Neuronal stem cell (in vitro differentiated cells): ENCODE measurements around the gene EIF1AY.
"Not testable (repeated sequence)": the region's sequence is repeated elsewhere in the genome, so short reads cannot be mapped to it uniquely, and the experiment has no call there.

Source experiments
- DNase-seq: peaks from one replicate; pipeline ENCODE4 v3.0.0-alpha.2; 2013; ENCODE audit warnings: low spot score
- H2AFZ ChIP-seq: one replicate; pipeline ENCODE4 v1.6.1; 2013; ENCODE audit warnings: mild to moderate bottlenecking, low read length, inconsistent platforms
- H2AK5ac ChIP-seq: 2 replicates; pipeline ENCODE4 v1.6.1; 2013; ENCODE audit warnings: low read depth, mild to moderate bottlenecking, inconsistent platforms, low read length, moderate library complexity, mixed read lengths
- H2BK120ac ChIP-seq: 2 replicates; pipeline ENCODE4 v1.6.1; 2013; ENCODE audit warnings: low read depth, mild to moderate bottlenecking, inconsistent platforms, low read length, moderate library complexity, mixed read lengths
- H2BK12ac ChIP-seq: one replicate; pipeline ENCODE4 v1.6.1; 2013; ENCODE audit warnings: low read length, inconsistent platforms
- H2BK15ac ChIP-seq: 2 replicates; pipeline ENCODE4 v1.6.1; 2013; ENCODE audit warnings: mild to moderate bottlenecking, low read length, inconsistent platforms, mixed read lengths
- H2BK5ac ChIP-seq: one replicate; pipeline ENCODE4 v1.6.1; 2013; ENCODE audit warnings: inconsistent platforms, mild to moderate bottlenecking, low read length, moderate library complexity
- H3K14ac ChIP-seq: one replicate; pipeline ENCODE4 v1.6.1; 2013; ENCODE audit warnings: low read length, inconsistent platforms
- H3K18ac ChIP-seq: 2 replicates; pipeline ENCODE4 v1.6.1; 2013; ENCODE audit warnings: low read length, inconsistent platforms
- H3K23ac ChIP-seq: 2 replicates; pipeline ENCODE4 v1.6.1; 2013; ENCODE audit warnings: low read depth, mild to moderate bottlenecking, mixed read lengths, low read length, inconsistent platforms; ENCODE audit not compliant: poor library complexity
- H3K27ac ChIP-seq: replicated peaks from 3 replicates; pipeline ENCODE4 v1.5.1; 2013; ENCODE audit warnings: low read length, inconsistent platforms
- H3K27me3 ChIP-seq, 3 experiments: 2 replicates each; pipeline ENCODE4 v1.6.1; 2013; ENCODE audit warnings: low read length in 3 of 3, mild to moderate bottlenecking in 2 of 3, inconsistent platforms in 1 of 3, low read depth in 1 of 3, mixed read lengths in 1 of 3, moderate library complexity in 1 of 3; ENCODE audit not compliant: control insufficient read depth in 3 of 3, insufficient read depth in 3 of 3
- H3K36me3 ChIP-seq, 2 donors: replicated peaks in 1 of 2; 2 replicates each; pipeline ENCODE4 v1.6.1; 2013; ENCODE audit warnings: low read length in 2 of 2; ENCODE audit not compliant: control insufficient read depth in 2 of 2, insufficient read depth in 2 of 2
- H3K4ac ChIP-seq: 2 replicates; pipeline ENCODE4 v1.6.1; 2013; ENCODE audit warnings: inconsistent platforms, mild to moderate bottlenecking, low read length, moderate library complexity
- H3K4me1 ChIP-seq, 2 donors: 1 replicate in 1 of 2; 2 replicates in 1 of 2; pipeline ENCODE4 v1.6.1; 2013; ENCODE audit warnings: low read length in 2 of 2, low read depth in 1 of 2; ENCODE audit not compliant: control insufficient read depth in 2 of 2, insufficient read depth in 1 of 2
- H3K4me2 ChIP-seq: one replicate; pipeline ENCODE4 v1.6.1; 2013; ENCODE audit warnings: mild to moderate bottlenecking, low read length, inconsistent platforms; ENCODE audit not compliant: insufficient read depth, poor library complexity, severe bottlenecking
- H3K4me3 ChIP-seq, 2 donors: 2 replicates each; pipeline ENCODE4 v1.5.1; 2013; ENCODE audit warnings: low read length in 2 of 2, mild to moderate bottlenecking in 2 of 2, inconsistent platforms in 1 of 2, moderate library complexity in 1 of 2
- H3K79me1 ChIP-seq: one replicate; pipeline ENCODE4 v1.6.1; 2013; ENCODE audit warnings: low read depth, mild to moderate bottlenecking, inconsistent platforms, low read length, moderate library complexity
- H3K9ac ChIP-seq: one replicate; pipeline ENCODE4 v1.6.1; 2013; ENCODE audit warnings: mild to moderate bottlenecking, low read depth, low read length, inconsistent platforms; ENCODE audit not compliant: poor library complexity
- H3K9me3 ChIP-seq, 2 donors: replicated peaks in 1 of 2; 2 replicates each; pipeline versions ENCODE3 to v1.6.1; 2013; ENCODE audit warnings: low read length in 2 of 2, mild to moderate bottlenecking in 2 of 2, inconsistent platforms in 1 of 2, low read depth in 1 of 2, mixed read lengths in 1 of 2, moderate library complexity in 1 of 2; ENCODE audit not compliant: control insufficient read depth in 2 of 2, insufficient read depth in 1 of 2
- H4K8ac ChIP-seq: one replicate; pipeline ENCODE4 v1.6.1; 2013; ENCODE audit warnings: low read depth, mild to moderate bottlenecking, inconsistent platforms, low read length, moderate library complexity
- H4K91ac ChIP-seq: one replicate; pipeline ENCODE4 v1.6.1; 2013; ENCODE audit warnings: low read length, low read depth, mild to moderate bottlenecking, inconsistent platforms; ENCODE audit not compliant: poor library complexity
- WGBS, 2 donors: extraction: QIAGEN DNeasy Blood & Tissue Kit; methylation state at CpG; one replicate each; pipeline ENCODE4 v1.1.7; 2013; ENCODE audit warnings: missing lambda C conversion rate in 2 of 2, mixed read lengths in 1 of 2; ENCODE audit not compliant: insufficient read length in 2 of 2, insufficient replicate concordance in 1 of 2; ENCODE audit errors: extremely low coverage in 2 of 2; 5-methylcytosine and 5-hydroxymethylcytosine counted together

EIF1AY gene

GRCh38 chrY:20552764-20553323 is 22.7 kb upstream of the EIF1AY start:
- not testable (repeated sequence) for H3K27me3 ChIP-seq, H2BK12ac ChIP-seq, H3K79me1 ChIP-seq, H3K4me3 ChIP-seq, H3K4ac ChIP-seq, H3K36me3 ChIP-seq, H3K9ac ChIP-seq, H3K14ac ChIP-seq, H2BK120ac ChIP-seq, H3K23ac ChIP-seq, DNase-seq, H2BK5ac ChIP-seq, H3K18ac ChIP-seq, H3K4me2 ChIP-seq, H3K9me3 ChIP-seq, H3K4me1 ChIP-seq, H2AFZ ChIP-seq, H4K91ac ChIP-seq, H2BK15ac ChIP-seq, H3K27ac ChIP-seq, H4K8ac ChIP-seq, H2AK5ac ChIP-seq
- no CpG with 5 or more reads among the region's 10 CpGs for WGBS, 2 donors

DNA sequence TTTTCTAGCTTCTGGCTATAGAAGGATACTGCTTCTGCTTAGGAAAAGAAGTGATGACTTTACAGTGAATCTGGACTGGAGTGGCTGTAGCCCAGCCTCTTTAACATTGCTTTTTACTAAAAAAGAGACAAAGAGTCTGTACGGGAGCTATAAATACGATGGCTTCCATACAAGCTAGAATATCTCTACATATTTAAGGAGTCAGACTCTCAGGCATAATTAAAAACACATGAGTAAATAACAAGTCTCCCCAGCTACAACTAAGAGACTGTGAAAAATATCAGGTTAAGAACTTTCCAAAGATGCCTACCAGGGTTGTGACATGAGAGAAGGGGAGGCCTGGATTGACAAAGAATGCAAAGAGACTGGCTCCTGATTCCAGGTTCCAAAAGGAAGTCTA is 19.8 kb upstream of the EIF1AY start:
- no CpG with 5 or more reads among the region's 2 CpGs for whole genome bisulfite sequencing, 2 donors

DNA sequence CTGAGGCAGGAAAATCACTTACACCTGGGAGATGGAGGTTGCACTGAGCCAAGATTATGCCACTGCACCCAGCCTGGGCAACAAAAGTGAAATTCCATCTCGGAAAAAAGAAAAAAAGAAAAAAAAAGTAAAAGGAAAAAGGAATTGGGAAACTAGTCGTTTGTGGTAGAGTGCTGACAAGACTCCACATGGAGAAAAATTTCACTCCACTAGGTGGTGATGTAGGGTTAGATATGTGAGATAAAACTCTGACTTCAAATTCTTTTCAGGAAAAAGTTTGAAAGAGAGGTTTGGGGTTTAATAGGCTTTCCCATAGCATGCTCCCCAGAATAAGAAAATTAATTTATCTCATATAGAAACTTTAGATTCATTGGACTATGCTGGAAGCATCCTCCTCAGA is 16.9 kb upstream of the EIF1AY start:
- Histone ChIP-seq H3K14ac (no peak overlapping the region), H2BK5ac (no peak overlapping the region), H2BK15ac (no peak overlapping the region), H3K18ac (no peak overlapping the region), H2AK5ac (no peak overlapping the region), H3K79me1 (no peaks in the 10 kb centered on the region), H3K36me3 (no peaks in the 10 kb centered on the region), H3K9ac (no peak overlapping the region), H3K4me3 (no peak overlapping the region), H3K4me2 (no peak overlapping the region), H3K4ac (no peak overlapping the region), H2AFZ (no peak overlapping the region), H3K4me1 (no peaks in the 10 kb centered on the region), H4K8ac (no peak overlapping the region), H3K27me3 (no peaks in the 10 kb centered on the region), H2BK120ac (no peak overlapping the region), H2BK12ac (no peak overlapping the region), H3K27ac (no peak overlapping the region), H4K91ac (no peak overlapping the region), H3K23ac (no peak overlapping the region), H3K9me3 (no peaks in the 10 kb centered on the region)
- no peak for DNase-seq
- WGBS, 2 donors: no CpG with 5 or more reads among the region's 2 CpGs

More for the DNA sequence above, 19.8 kb upstream of the EIF1AY start:
- Histone ChIP-seq H2AFZ (no peak overlapping the region), H3K9ac (no peak overlapping the region), H2BK12ac (no peak overlapping the region), H2BK120ac (no peak overlapping the region), H3K27ac (no peak overlapping the region), H3K23ac (no peak overlapping the region), H2AK5ac (no peak overlapping the region), H2BK5ac (no peak overlapping the region), H3K79me1 (no peaks in the 10 kb centered on the region), H3K9me3 (no peaks in the 10 kb centered on the region), H3K4me2 (no peak overlapping the region), H4K91ac (no peak overlapping the region), H3K14ac (no peak overlapping the region), H3K4ac (no peak overlapping the region), H3K18ac (no peak overlapping the region), H3K36me3 (no peaks in the 10 kb centered on the region), H3K4me3 (no peak overlapping the region), H2BK15ac (no peak overlapping the region), H3K4me1 (no peaks in the 10 kb centered on the region), H3K27me3 (no peaks in the 10 kb centered on the region), H4K8ac (no peak overlapping the region)
- no peak for DNase-seq

GRCh38 chrY:20559873-20560512 is 15.6 kb upstream of the EIF1AY start:
- no peak overlapping the region for H3K4me2 ChIP-seq
- H3K9me3 ChIP-seq: no peaks in the 10 kb centered on the region
- H2AK5ac ChIP-seq: no peak overlapping the region
- H3K4ac ChIP-seq: no peak overlapping the region
- no peak overlapping the region for H4K91ac ChIP-seq
- no peaks in the 10 kb centered on the region for H3K36me3 ChIP-seq
- H3K9ac ChIP-seq: no peak overlapping the region
- H2AFZ ChIP-seq: no peak overlapping the region
- no peak overlapping the region for H2BK5ac ChIP-seq
- WGBS, 2 donors: no CpG with 5 or more reads among the region's 2 CpGs
- no peaks in the 10 kb centered on the region for H3K27me3 ChIP-seq
- DNase-seq: no peak
- no peak overlapping the region for H3K4me3 ChIP-seq
- no peak overlapping the region for H3K14ac ChIP-seq
- no peak overlapping the region for H2BK120ac ChIP-seq
- no peak overlapping the region for H3K18ac ChIP-seq
- no peak overlapping the region for H2BK12ac ChIP-seq
- H4K8ac ChIP-seq: no peak overlapping the region
- no peak overlapping the region for H3K27ac ChIP-seq
- H3K79me1 ChIP-seq: no peaks in the 10 kb centered on the region
- H3K23ac ChIP-seq: no peak overlapping the region
- H2BK15ac ChIP-seq: no peak overlapping the region
- no peaks in the 10 kb centered on the region for H3K4me1 ChIP-seq
